Mesendoderm (in vitro differentiated cells): ENCODE measurements around the gene TLX2.

ENCODE experiments used
- DNase-seq: peaks from one replicate; pipeline ENCODE4 v3.0.0; 2013
- H2AK5ac ChIP-seq: 2 replicates; pipeline ENCODE4 v1.6.1; 2013; ENCODE audit warnings: low read length, inconsistent platforms
- H2BK120ac ChIP-seq: 2 replicates; pipeline ENCODE4 v1.6.1; 2013; ENCODE audit warnings: low read depth, mild to moderate bottlenecking, low read length, moderate library complexity, mixed read lengths
- H2BK15ac ChIP-seq: replicated peaks from 2 replicates; pipeline ENCODE4 v1.6.1; 2013; ENCODE audit warnings: low read depth, mild to moderate bottlenecking, moderate library complexity
- H2BK5ac ChIP-seq: 2 replicates; pipeline ENCODE4 v1.6.1; 2013; ENCODE audit warnings: low read length, inconsistent platforms
- H3K18ac ChIP-seq: 2 replicates; pipeline ENCODE4 v1.6.1; 2013; ENCODE audit warnings: mild to moderate bottlenecking, low read length, mixed read lengths
- H3K23ac ChIP-seq: one replicate; pipeline ENCODE4 v1.6.1; 2013; ENCODE audit warnings: low read length
- H3K27ac ChIP-seq: 2 replicates; pipeline ENCODE4 v1.5.1; 2013; ENCODE audit warnings: low read depth, mild to moderate bottlenecking, inconsistent platforms, low read length, moderate library complexity
- H3K27me3 ChIP-seq: 2 replicates; pipeline ENCODE4 v1.6.1; 2013; ENCODE audit warnings: low read length, control low read depth, mild to moderate bottlenecking, inconsistent platforms; ENCODE audit not compliant: insufficient read depth, poor library complexity
- H3K36me3 ChIP-seq: 2 replicates; pipeline ENCODE4 v1.6.1; 2013; ENCODE audit warnings: low read length, inconsistent platforms; ENCODE audit not compliant: control insufficient read depth, insufficient read depth
- H3K4ac ChIP-seq: one replicate; pipeline ENCODE4 v1.6.1; 2013; ENCODE audit warnings: low read depth, mild to moderate bottlenecking, low read length, moderate library complexity
- H3K4me1 ChIP-seq: 2 replicates; pipeline ENCODE4 v1.6.1; 2013; ENCODE audit warnings: low read depth, low read length, inconsistent platforms; ENCODE audit not compliant: control insufficient read depth
- H3K4me2 ChIP-seq: 2 replicates; pipeline ENCODE4 v1.6.1; 2013; ENCODE audit warnings: low read length
- H3K4me3 ChIP-seq: 2 replicates; pipeline ENCODE4 v1.5.1; 2013; ENCODE audit warnings: mild to moderate bottlenecking, low read length
- H3K56ac ChIP-seq: one replicate; pipeline ENCODE4 v1.6.1; 2013; ENCODE audit warnings: low read length
- H3K79me1 ChIP-seq: 2 replicates; pipeline ENCODE4 v1.6.1; 2013; ENCODE audit warnings: low read length, inconsistent platforms
- H3K79me2 ChIP-seq: 2 replicates; pipeline ENCODE4 v1.6.1; 2013; ENCODE audit warnings: mild to moderate bottlenecking, low read length; ENCODE audit not compliant: control insufficient read depth, insufficient read depth
- H3K9ac ChIP-seq: 2 replicates; pipeline ENCODE4 v1.6.1; 2013; ENCODE audit warnings: low read length, inconsistent platforms
- H4K5ac ChIP-seq: one replicate; pipeline ENCODE4 v1.6.1; 2013; ENCODE audit warnings: low read length
- H4K8ac ChIP-seq: one replicate; pipeline ENCODE4 v1.6.1; 2013; ENCODE audit warnings: low read depth, mild to moderate bottlenecking, control low read depth, low read length, moderate library complexity
- WGBS: extraction: QIAGEN DNeasy Blood & Tissue Kit; methylation state at CpG from one replicate; pipeline ENCODE4 v1.1.7; 2013; ENCODE audit warnings: low lambda C conversion rate, missing lambda C conversion rate; ENCODE audit not compliant: insufficient coverage; ENCODE audit errors: extremely low coverage; 5-methylcytosine and 5-hydroxymethylcytosine counted together

Gene TLX2

GRCh38 chr2:74529357-74530238, 15.3 kb downstream of the TLX2 start, which contains the start of the genes AUP1 and HTRA2:
Gene AUP1, minus strand, starts transcription at chr2:74529706. Its CDS starts 77 bp downstream, at chr2:74529629.
Gene HTRA2, plus strand, starts transcription at chr2:74529933. Its CDS starts 74 bp downstream, at chr2:74530007.
- no peak within 1 kb of the TSS for H4K8ac ChIP-seq
- H2BK15ac ChIP-seq, result no peak within 1 kb of the TSS
- H3K4me2 ChIP-seq, result peak within 1 kb of the TSS; percentile 73
- H3K4ac ChIP-seq, result peak within 1 kb of the TSS; percentile 70
- H3K56ac ChIP-seq, result peak within 1 kb of the TSS; percentile 91
- H3K4me3 ChIP-seq, result peak within 1 kb of the TSS; percentile 75
- peak within 1 kb of the TSS; percentile 72 for H3K18ac ChIP-seq
- peak within 1 kb of the TSS; percentile 91 for H2AK5ac ChIP-seq
- no peak within 1 kb of the TSS for H4K5ac ChIP-seq
- H3K9ac ChIP-seq, result peak within 1 kb of the TSS; percentile 81
- no peak within 1 kb of the TSS for H3K27ac ChIP-seq
- H3K4me1 ChIP-seq, result peaks cover 8% of the 10 kb centered on the region
- H3K36me3 ChIP-seq, result peaks cover 6% of the 10 kb centered on the region
- DNase-seq, result peak; percentile 100
- no peak within 1 kb of the TSS for H2BK5ac ChIP-seq
- H3K23ac ChIP-seq, result no peak within 1 kb of the TSS
- no peaks in the 10 kb centered on the region for H3K27me3 ChIP-seq
- H3K79me1 ChIP-seq, result peaks cover 17% of the 10 kb centered on the region
- no peak within 1 kb of the TSS for H2BK120ac ChIP-seq
- H3K79me2 ChIP-seq, result peaks cover 16% of the 10 kb centered on the region
- no CpG with 5 or more reads among the region's 87 CpGs for WGBS

DNA sequence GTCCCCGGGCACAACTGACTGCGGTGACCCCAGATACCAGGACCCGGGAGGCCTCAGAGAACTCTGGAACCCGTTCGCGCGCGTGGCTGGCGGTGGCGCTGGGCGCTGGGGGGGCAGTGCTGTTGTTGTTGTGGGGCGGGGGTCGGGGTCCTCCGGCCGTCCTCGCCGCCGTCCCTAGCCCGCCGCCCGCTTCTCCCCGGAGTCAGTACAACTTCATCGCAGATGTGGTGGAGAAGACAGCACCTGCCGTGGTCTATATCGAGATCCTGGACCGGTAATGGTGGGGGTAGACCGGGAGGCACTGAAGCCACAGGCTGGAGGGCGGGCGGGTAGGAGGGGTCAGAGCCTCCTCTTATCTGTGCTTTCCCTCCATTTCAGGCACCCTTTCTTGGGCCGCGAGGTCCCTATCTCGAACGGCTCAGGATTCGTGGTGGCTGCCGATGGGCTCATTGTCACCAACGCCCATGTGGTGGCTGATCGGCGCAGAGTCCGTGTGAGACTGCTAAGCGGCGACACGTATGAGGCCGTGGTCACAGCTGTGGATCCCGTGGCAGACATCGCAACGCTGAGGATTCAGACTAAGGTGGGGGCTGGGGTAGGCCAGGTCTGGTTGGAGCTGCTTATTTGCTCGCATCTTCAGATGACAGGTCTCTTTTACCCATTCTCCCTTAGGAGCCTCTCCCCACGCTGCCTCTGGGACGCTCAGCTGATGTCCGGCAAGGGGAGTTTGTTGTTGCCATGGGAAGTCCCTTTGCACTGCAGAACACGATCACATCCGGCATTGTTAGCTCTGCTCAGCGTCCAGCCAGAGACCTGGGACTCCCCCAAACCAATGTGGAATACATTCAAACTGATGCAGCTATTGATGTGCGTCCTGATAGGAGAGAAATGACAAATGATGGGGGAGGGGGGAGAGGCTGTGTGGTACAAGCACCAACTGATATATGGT, 16.3 kb downstream of the TLX2 start:
- H3K79me1 ChIP-seq, result peaks cover 17% of the 10 kb centered on the region
- no peak overlapping the region for H2BK5ac ChIP-seq
- peak overlapping the region; percentile 91 for H3K56ac ChIP-seq
- H3K23ac ChIP-seq, result no peak overlapping the region
- peak overlapping the region; percentile 72 for H3K18ac ChIP-seq
- H2BK15ac ChIP-seq, result no peak overlapping the region
- H3K9ac ChIP-seq, result peak overlapping the region; percentile 81
- H3K79me2 ChIP-seq, result peaks cover 16% of the 10 kb centered on the region
- H3K4me2 ChIP-seq, result peak overlapping the region; percentile 43
- H3K36me3 ChIP-seq, result peaks cover 6% of the 10 kb centered on the region
- H3K27ac ChIP-seq, result no peak overlapping the region
- H3K27me3 ChIP-seq, result no peaks in the 10 kb centered on the region
- H3K4me1 ChIP-seq, result peaks cover 8% of the 10 kb centered on the region
- peak overlapping the region; percentile 70 for H3K4ac ChIP-seq
- H2BK120ac ChIP-seq, result no peak overlapping the region
- no CpG with 5 or more reads among the region's 54 CpGs for WGBS
- no peak overlapping the region for H2AK5ac ChIP-seq
- H4K5ac ChIP-seq, result no peak overlapping the region
- peak overlapping the region; percentile 75 for H3K4me3 ChIP-seq
- no peak overlapping the region for H4K8ac ChIP-seq
- peak; percentile 67 for DNase-seq

DNA sequence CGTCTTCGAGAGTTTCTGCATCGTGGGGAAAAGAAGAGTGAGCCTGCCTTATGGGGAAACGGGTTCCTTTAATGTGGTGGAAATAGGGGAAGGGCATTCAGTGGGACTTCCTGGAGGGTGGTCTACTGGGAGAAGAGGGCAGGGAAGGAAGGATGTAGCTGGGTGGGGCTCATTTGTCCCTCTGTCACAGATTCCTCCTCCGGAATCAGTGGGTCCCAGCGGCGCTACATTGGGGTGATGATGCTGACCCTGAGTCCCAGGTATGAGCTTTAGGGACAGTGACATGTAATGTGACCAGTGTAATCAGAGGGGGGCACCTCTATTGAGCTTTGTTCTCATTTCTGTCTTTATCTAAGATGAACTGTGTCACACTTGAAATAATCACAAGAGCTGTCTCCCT, 17.4 kb downstream of the TLX2 start:
- Histone ChIP-seq H2BK15ac (no peak overlapping the region), H2BK120ac (no peak overlapping the region), H4K5ac (no peak overlapping the region), H3K4me1 (peaks cover 8% of the 10 kb centered on the region), H3K79me1 (peaks cover 17% of the 10 kb centered on the region), H3K4me3 (no peak overlapping the region), H4K8ac (no peak overlapping the region), H3K4me2 (no peak overlapping the region), H3K4ac (no peak overlapping the region), H3K18ac (no peak overlapping the region), H3K56ac (no peak overlapping the region), H3K9ac (no peak overlapping the region), H3K23ac (no peak overlapping the region), H3K27me3 (no peaks in the 10 kb centered on the region), H3K27ac (no peak overlapping the region), H3K36me3 (peaks cover 6% of the 10 kb centered on the region), H2BK5ac (no peak overlapping the region), H2AK5ac (no peak overlapping the region), H3K79me2 (peaks cover 16% of the 10 kb centered on the region)
- DNase-seq, result no peak
- WGBS, result no CpG with 5 or more reads among the region's 7 CpGs

DNA sequence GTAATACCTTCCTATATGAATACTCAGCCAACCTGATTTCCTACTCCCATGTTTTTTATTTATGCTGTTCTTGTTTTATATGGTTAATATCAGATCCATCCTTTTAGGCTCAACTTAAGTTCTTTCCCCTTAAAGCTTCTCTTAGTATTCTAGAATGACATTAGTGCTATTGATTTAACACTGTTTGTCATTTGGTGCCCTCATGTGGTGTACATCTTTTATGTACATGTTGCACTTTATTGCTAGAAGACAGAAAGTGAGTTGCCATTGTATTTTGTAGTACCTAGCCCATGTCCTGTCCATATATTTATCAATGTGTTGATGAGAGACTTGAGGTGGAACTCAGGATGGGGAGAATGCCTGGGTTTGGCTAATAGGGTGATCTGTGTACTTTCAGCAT, 18.0 kb downstream of the TLX2 start:
- Histone ChIP-seq H2BK5ac (no peak overlapping the region), H2BK15ac (no peak overlapping the region), H3K36me3 (peaks cover 2% of the 10 kb centered on the region), H2BK120ac (no peak overlapping the region), H3K4ac (no peak overlapping the region), H3K18ac (no peak overlapping the region), H3K27me3 (no peaks in the 10 kb centered on the region), H3K23ac (no peak overlapping the region), H3K56ac (no peak overlapping the region), H3K79me1 (peaks cover 17% of the 10 kb centered on the region), H2AK5ac (no peak overlapping the region), H3K4me3 (no peak overlapping the region), H4K5ac (no peak overlapping the region), H3K79me2 (peaks cover 16% of the 10 kb centered on the region), H3K9ac (no peak overlapping the region), H3K4me2 (no peak overlapping the region), H4K8ac (no peak overlapping the region), H3K4me1 (peaks cover 8% of the 10 kb centered on the region), H3K27ac (no peak overlapping the region)
- no peak for DNase-seq

GRCh38 chr2:74533464-74533863, 19.2 kb downstream of the TLX2 start:
- Histone ChIP-seq H3K36me3 (no peaks in the 10 kb centered on the region), H3K27ac (no peak overlapping the region), H3K9ac (no peak overlapping the region), H3K56ac (no peak overlapping the region), H3K23ac (no peak overlapping the region), H3K18ac (no peak overlapping the region), H3K79me1 (peaks cover 8% of the 10 kb centered on the region), H3K4me2 (no peak overlapping the region), H3K4me1 (peaks cover 4% of the 10 kb centered on the region), H3K27me3 (no peaks in the 10 kb centered on the region), H3K4ac (no peak overlapping the region), H2AK5ac (no peak overlapping the region), H3K79me2 (peaks cover 7% of the 10 kb centered on the region), H4K8ac (no peak overlapping the region), H4K5ac (no peak overlapping the region), H2BK120ac (no peak overlapping the region), H2BK5ac (no peak overlapping the region), H2BK15ac (no peak overlapping the region), H3K4me3 (no peak overlapping the region)
- no peak for DNase-seq
- WGBS, result no CpG with 5 or more reads among the region's 4 CpGs
